Erythroblast (primary cell): ENCODE data around the gene NMNAT2.

Experiments
- DNase-seq, 2 experiments: peaks; one replicate each; lab custom pipeline; 2025; lab: John Stamatoyannopoulos, UW
- GATA1 ChIP-seq: IDR thresholded peaks from 2 replicates; pipeline ENCODE4 v1.6.1; 2011; ENCODE audit warnings: low read depth, mild to moderate bottlenecking, control low read depth, low read length, moderate library complexity
- POLR2A ChIP-seq: IDR thresholded peaks from 2 replicates; pipeline ENCODE4 v1.6.1; 2011; ENCODE audit warnings: mild to moderate bottlenecking, low read length

Gene NMNAT2

GRCh38 chr1:183328371-183328770 is 89.8 kb downstream of the NMNAT2 start:
- DNase-seq = no peak
- no peak for TF ChIP-seq POLR2A
- TF ChIP-seq GATA1 = no peak

- TF ChIP-seq GATA1 = no peak
- no peak for TF ChIP-seq POLR2A
- DNase-seq = no peak
Observed at GRCh38 chr1:183327434-183328290, 90.5 kb downstream of the NMNAT2 start.

GRCh38 chr1:183323849-183324683 is 94.1 kb downstream of the NMNAT2 start:
- DNase-seq = no peak
- TF ChIP-seq POLR2A (no peak), GATA1 (no peak)

- TF ChIP-seq POLR2A = no peak
- no peak for TF ChIP-seq GATA1
- no peak for DNase-seq
Observed at GRCh38 chr1:183319606-183320005, 98.6 kb downstream of the NMNAT2 start.

GRCh38 chr1:183319051-183319450 is 99.1 kb downstream of the NMNAT2 start:
- DNase-seq = no peak
- TF ChIP-seq POLR2A (no peak), GATA1 (no peak)

GRCh38 chr1:183318433-183318832 is 99.7 kb downstream of the NMNAT2 start:
- DNase-seq = peak; percentile 4 to 10
- TF ChIP-seq POLR2A (no peak), GATA1 (no peak)

GRCh38 chr1:183315991-183316758 is 102.0 kb downstream of the NMNAT2 start:
- no peak for TF ChIP-seq GATA1
- TF ChIP-seq POLR2A = no peak
- DNase-seq = no peak

- DNase-seq = no peak
- TF ChIP-seq POLR2A (no peak), GATA1 (no peak)
Observed at GRCh38 chr1:183313063-183313462, 105.1 kb downstream of the NMNAT2 start.

- no peak for DNase-seq
- TF ChIP-seq POLR2A (no peak), GATA1 (no peak)
Observed at GRCh38 chr1:183310753-183311479, 107.3 kb downstream of the NMNAT2 start.

- TF ChIP-seq GATA1 (no peak), POLR2A (no peak)
- no peak for DNase-seq
Observed at GRCh38 chr1:183308719-183309118, 109.5 kb downstream of the NMNAT2 start.

- TF ChIP-seq GATA1 (no peak), POLR2A (no peak)
- DNase-seq = no peak
Observed at GRCh38 chr1:183306317-183307042, 111.7 kb downstream of the NMNAT2 start.

- no peak for DNase-seq
- no peak for TF ChIP-seq POLR2A
- no peak for TF ChIP-seq GATA1
Observed at GRCh38 chr1:183304440-183305107, 113.6 kb downstream of the NMNAT2 start.
